ENCODE data around the gene CCDC127.

The CCDC127 gene

GRCh38 chr5:190366-191035 is 27.5 kb downstream of the CCDC127 start:
- DNase-seq (ENCODE audit: low read depth in 2 of 2), result no peak

- DNase-seq (ENCODE audit: low read depth in 2 of 2), result no peak
Observed at GRCh38 chr5:189976-190365, 28.0 kb downstream of the CCDC127 start.

- no peak for DNase-seq (ENCODE audit: low read depth in 2 of 2)
Observed at GRCh38 chr5:189486-189885, 28.5 kb downstream of the CCDC127 start.

GRCh38 chr5:188488-189481 is 29.2 kb downstream of the CCDC127 start:
- peak; percentile 74 to 85 for DNase-seq (ENCODE audit: low read depth in 2 of 2)

- no peak for DNase-seq (ENCODE audit: low read depth in 2 of 2)
Observed at GRCh38 chr5:187617-188451, 30.1 kb downstream of the CCDC127 start.

GRCh38 chr5:187042-187431 is 30.9 kb downstream of the CCDC127 start:
- DNase-seq (ENCODE audit: low read depth in 2 of 2), result no peak

- DNase-seq (ENCODE audit: low read depth in 2 of 2), result no peak
Observed at GRCh38 chr5:186091-187041, 31.6 kb downstream of the CCDC127 start.

GRCh38 chr5:185095-186070 is 32.6 kb downstream of the CCDC127 start:
- DNase-seq (ENCODE audit: low read depth in 2 of 2), result no peak

GRCh38 chr5:184471-184870 is 33.5 kb downstream of the CCDC127 start:
- no peak for DNase-seq (ENCODE audit: low read depth in 2 of 2)

GRCh38 chr5:182126-182525 is 35.8 kb downstream of the CCDC127 start:
- DNase-seq (ENCODE audit: low read depth in 2 of 2), result no peak

- DNase-seq (ENCODE audit: low read depth in 2 of 2), result no peak
Observed at GRCh38 chr5:181566-181965, 36.4 kb downstream of the CCDC127 start.

- no peak for DNase-seq (ENCODE audit: low read depth in 2 of 2)
Observed at GRCh38 chr5:181160-181559, 36.8 kb downstream of the CCDC127 start.

GRCh38 chr5:180286-180918 is 37.6 kb downstream of the CCDC127 start:
- no peak for DNase-seq (ENCODE audit: low read depth in 2 of 2)

GRCh38 chr5:179401-179800 is 38.6 kb downstream of the CCDC127 start:
- no peak for DNase-seq (ENCODE audit: low read depth in 2 of 2)

GRCh38 chr5:178110-178509 is 39.8 kb downstream of the CCDC127 start:
- no peak for DNase-seq (ENCODE audit: low read depth in 2 of 2)

GRCh38 chr5:176296-176823 is 41.6 kb downstream of the CCDC127 start:
- no peak for DNase-seq (ENCODE audit: low read depth in 2 of 2)

- DNase-seq (ENCODE audit: low read depth in 2 of 2), result no peak
Observed at GRCh38 chr5:174876-175465, 43.0 kb downstream of the CCDC127 start.

- DNase-seq (ENCODE audit: low read depth in 2 of 2), result no peak
Observed at GRCh38 chr5:174291-174600, 43.7 kb downstream of the CCDC127 start.
